ENCODE data around the gene PHKG2.
A peak's percentile ranks its signal among the peaks of the same experiment; 100 is the strongest.

Gene PHKG2

DNA sequence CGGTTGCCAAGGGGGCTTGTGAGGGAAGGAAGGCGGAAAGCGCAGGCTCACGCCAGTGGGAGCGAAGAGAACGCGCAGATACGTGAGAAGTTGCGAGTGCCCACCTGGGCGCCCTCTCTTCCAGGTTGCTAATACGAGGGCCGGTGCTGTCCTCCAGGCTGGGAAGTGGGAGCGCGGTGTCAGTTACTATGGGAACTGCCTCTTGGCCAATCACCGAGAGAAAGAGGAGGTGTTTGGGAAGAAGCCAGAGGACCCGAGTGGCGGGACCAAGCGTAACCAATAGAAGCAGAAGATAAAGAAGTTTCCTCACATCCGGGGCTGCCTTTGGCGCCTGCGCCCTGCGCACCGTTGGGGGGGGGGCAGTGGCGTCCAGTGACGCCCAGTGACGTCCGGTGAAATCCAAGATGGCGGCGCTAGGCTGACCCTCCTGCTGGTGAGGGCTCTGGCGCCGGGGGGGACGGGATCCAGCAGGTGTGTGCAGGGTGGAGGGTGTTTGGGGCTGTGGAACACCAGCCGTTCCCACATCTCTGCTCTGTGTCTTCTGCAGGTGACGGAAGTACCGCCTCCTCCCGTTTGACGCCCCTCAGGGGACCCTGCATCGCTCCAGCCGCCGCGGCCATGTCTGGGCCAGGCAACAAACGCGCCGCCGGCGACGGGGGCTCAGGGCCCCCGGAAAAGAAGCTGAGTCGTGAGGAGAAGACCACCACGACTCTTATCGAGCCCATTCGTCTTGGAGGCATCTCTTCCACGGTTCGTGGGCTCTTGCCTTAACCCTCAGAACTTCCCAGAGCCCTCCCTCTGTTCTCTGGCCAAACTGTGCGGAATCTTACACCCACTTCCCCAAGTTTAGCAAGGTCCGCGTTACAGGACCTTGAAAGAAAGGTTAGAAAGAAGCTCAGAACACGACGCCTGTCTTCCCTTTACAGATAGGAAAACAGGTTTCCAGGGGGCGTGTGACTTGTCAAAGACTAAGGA lies 14.0 kb downstream of the PHKG2 start, which contains the start of the genes CFAP119 and RNF40:
TSS of gene CFAP119 (minus strand) at position 135 of the 975 bp plus-strand sequence. CDS start 314 bp downstream, outside the sequence.
TSS of gene RNF40 (plus strand) at position 395 of the 975 bp plus-strand sequence. CDS start at position 619, 224 bp downstream.
- DNase-seq (ENCODE audit: low read depth) = peak; percentile 94
- H3K4me3 ChIP-seq (ENCODE audit: low read depth, low read length) = peak within 1 kb of the TSS; percentile 78
- TF ChIP-seq, protein P1, sequence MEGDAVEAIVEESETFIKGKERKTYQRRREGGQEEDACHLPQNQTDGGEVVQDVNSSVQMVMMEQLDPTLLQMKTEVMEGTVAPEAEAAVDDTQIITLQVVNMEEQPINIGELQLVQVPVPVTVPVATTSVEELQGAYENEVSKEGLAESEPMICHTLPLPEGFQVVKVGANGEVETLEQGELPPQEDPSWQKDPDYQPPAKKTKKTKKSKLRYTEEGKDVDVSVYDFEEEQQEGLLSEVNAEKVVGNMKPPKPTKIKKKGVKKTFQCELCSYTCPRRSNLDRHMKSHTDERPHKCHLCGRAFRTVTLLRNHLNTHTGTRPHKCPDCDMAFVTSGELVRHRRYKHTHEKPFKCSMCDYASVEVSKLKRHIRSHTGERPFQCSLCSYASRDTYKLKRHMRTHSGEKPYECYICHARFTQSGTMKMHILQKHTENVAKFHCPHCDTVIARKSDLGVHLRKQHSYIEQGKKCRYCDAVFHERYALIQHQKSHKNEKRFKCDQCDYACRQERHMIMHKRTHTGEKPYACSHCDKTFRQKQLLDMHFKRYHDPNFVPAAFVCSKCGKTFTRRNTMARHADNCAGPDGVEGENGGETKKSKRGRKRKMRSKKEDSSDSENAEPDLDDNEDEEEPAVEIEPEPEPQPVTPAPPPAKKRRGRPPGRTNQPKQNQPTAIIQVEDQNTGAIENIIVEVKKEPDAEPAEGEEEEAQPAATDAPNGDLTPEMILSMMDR (IDR thresholded peaks at IDR 0.05; ENCODE audit: control insufficient read depth, extremely low read depth, insufficient read depth) = no peak

DNA sequence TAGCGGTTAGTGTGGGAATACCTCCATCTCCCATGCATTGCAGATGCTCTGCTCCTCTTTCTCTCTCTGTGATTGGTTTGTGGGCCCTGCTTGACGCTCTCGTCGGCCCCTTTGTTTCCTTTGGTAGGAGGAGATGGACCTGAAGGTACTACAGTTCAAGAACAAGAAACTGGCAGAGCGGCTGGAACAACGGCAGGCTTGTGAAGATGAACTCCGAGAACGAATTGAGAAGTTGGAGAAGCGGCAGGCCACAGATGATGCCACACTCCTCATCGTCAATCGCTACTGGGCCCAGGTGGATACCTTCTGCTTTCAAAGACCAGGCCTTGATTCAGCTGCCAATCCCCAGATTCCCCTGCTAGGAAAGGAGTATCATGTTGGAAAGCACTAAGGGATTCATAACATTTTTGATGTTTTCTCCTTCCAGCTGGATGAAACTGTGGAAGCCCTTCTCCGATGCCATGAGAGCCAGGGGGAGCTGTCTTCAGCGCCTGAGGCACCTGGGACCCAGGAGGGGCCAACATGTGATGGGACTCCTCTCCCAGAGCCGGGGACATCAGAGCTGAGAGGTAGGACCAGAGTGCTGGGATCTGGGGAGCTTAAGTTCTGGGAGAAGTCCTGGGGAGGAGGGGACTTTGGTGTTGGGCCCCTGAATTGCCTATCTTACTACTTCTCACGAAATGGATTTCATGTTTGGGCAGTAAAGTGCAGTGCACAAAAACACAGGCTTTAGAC lies 14.9 kb downstream of the PHKG2 start:
- DNase-seq (ENCODE audit: low read depth) = no peak
- peak overlapping the region; percentile 78 for H3K4me3 ChIP-seq (ENCODE audit: low read depth, low read length)
- TF ChIP-seq, protein P1 (IDR thresholded peaks at IDR 0.05; ENCODE audit: control insufficient read depth, extremely low read depth, insufficient read depth) = no peak

DNA sequence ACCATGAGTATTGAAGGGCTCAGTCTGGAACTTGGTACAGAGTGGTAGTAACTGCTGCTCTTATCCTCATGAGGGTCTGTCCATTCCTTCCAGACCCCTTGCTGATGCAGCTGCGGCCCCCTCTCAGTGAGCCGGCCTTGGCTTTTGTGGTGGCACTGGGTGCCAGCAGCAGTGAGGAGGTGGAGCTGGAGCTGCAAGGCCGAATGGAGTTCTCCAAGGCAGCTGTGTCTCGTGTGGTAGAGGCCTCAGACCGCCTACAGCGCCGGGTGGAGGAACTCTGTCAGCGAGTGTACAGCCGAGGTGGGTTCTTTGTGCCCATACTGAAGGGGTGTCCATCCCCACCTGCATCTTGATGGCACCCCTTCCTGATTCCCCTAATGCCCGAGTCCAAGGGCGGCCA lies 15.9 kb downstream of the PHKG2 start:
- no peak for DNase-seq (ENCODE audit: low read depth)
- TF ChIP-seq, protein P1 (IDR thresholded peaks at IDR 0.05; ENCODE audit: control insufficient read depth, extremely low read depth, insufficient read depth) = no peak
- H3K4me3 ChIP-seq (ENCODE audit: low read depth, low read length) = no peak overlapping the region

DNA sequence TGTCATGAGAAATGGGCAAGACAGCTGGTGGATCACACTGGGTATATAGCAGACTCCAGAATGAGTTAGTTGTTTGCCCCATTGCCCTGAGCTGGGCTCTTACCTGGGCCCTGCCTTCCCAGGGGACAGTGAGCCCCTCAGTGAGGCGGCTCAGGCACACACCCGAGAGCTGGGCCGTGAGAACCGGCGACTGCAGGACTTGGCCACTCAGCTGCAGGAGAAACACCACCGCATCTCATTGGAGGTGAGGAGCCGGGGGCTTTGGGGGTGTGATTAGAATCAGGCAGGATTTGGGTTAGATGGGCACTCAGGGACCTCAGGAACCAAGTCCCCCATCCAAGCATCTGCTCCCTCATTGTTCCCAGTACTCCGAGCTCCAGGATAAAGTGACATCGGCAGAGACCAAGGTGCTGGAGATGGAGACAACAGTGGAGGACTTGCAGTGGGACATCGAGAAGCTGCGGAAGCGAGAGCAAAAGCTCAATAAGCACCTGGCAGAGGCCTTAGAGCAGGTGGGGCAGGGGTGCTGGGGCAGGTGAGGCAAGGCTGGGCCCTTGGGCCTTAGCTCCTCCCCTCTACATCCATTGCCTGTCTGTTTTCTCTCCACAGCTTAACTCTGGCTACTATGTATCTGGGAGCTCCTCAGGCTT lies 16.7 kb downstream of the PHKG2 start:
- DNase-seq (ENCODE audit: low read depth) = no peak
- TF ChIP-seq, protein P1 (IDR thresholded peaks at IDR 0.05; ENCODE audit: control insufficient read depth, extremely low read depth, insufficient read depth) = no peak
- no peak overlapping the region for H3K4me3 ChIP-seq (ENCODE audit: low read depth, low read length)

DNA sequence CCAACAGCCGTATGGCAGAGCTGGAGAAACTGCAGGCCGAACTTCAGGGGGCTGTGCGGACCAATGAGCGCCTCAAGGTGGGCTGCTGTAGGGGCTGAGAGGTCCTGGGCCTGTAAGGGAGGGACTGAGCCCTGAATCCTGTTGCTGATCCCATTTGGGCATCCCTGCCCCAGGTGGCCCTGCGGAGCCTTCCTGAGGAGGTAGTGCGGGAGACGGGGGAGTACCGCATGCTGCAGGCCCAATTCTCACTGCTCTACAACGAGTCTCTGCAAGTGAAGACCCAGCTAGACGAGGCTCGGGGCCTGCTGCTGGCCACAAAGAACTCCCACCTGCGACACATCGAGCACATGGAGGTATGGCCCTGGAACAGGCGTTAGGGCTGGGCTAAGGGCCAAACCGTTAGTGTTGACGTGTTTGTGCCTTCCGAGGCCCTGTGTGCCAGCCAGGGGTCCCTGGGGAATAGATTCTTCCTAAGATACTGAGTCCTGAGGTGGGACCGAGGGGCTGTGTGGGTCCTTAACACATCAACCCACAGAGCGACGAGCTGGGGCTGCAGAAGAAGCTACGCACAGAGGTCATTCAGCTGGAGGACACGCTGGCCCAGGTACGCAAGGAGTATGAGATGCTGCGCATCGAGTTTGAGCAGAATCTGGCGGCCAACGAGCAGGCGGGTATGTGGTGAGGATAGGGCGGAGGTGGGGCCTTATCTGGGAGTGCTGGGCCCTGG lies 18.1 kb downstream of the PHKG2 start:
- no peak for DNase-seq (ENCODE audit: low read depth)
- no peak overlapping the region for H3K4me3 ChIP-seq (ENCODE audit: low read depth, low read length)
- TF ChIP-seq, protein P1 (IDR thresholded peaks at IDR 0.05; ENCODE audit: control insufficient read depth, extremely low read depth, insufficient read depth) = no peak

DNA sequence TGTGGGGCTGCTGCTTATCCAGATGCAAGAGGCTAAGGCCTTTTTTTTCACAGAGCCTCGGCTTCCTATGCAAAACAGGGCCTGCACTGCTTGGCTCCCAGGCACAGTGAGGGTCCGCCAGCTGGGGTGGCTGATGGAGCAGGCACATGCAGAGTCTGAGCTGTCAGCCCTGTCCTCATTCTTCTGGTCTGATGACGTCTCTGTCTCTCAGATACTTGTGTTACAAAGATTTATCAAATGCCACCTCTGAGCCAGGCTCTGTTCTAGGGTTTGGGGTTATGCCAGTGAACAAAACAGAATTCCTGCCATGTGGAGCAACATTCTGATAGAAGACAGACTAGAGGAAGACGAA lies 18.7 kb downstream of the PHKG2 start:
- no peak overlapping the region for H3K4me3 ChIP-seq (ENCODE audit: low read depth, low read length)
- no peak for DNase-seq (ENCODE audit: low read depth)
- TF ChIP-seq, protein P1 (IDR thresholded peaks at IDR 0.05; ENCODE audit: control insufficient read depth, extremely low read depth, insufficient read depth) = no peak

All from LNCaP clone FGC (cell line).